ENCODE data around the gene LRRC25. TPM values are rescaled to one million over a fixed set of nuclear protein-coding genes. Genes with fewer than 3 reads are reported as not detected.

Gene LRRC25
- total and polyA plus RNA-seq, 2 experiments from 2014 or later, result 0.36 TPM; not detected in 1

GRCh38 chr19:18429717-18430416, 32.4 kb upstream of the LRRC25 start:
- no peak for TF ChIP-seq EZH2 (IDR thresholded peaks at IDR 0.05; ENCODE audit: borderline replicate concordance)
- TF ChIP-seq EZH2phosphoT487 (IDR thresholded peaks at IDR 0.05; ENCODE audit: low read depth, severe bottlenecking, unreplicated experiment), result no peak
- no peak for TF ChIP-seq CTCF (IDR thresholded peaks at IDR 0.05; ENCODE audit: poor library complexity)
- Histone ChIP-seq H3K4me2 (peak overlapping the region; percentile 78), H3K36me3 (replicated peaks; ENCODE audit: insufficient read depth, low read depth) (no peaks in the 10 kb centered on the region), H3K27ac (peak overlapping the region; percentile 88), H3K4me3 (peak overlapping the region; percentile 2), H3K4me1 (ENCODE audit: insufficient read depth) (peaks cover 42% of the 10 kb centered on the region), H3K27me3 (no peaks in the 10 kb centered on the region), H4K20me1 (ENCODE audit: insufficient read depth, poor library complexity, severe bottlenecking) (peaks cover 7% of the 10 kb centered on the region), H3K9me3 (ENCODE audit: low read depth) (no peaks in the 10 kb centered on the region), H3K9me2 (replicated peaks; ENCODE audit: insufficient read depth) (no peaks in the 10 kb centered on the region), H3K79me2 (peaks cover 39% of the 10 kb centered on the region), H2AFZ (no peak overlapping the region)
- WGBS (ENCODE audit: low lambda C conversion rate, missing lambda C conversion rate), result 48% methylated on average over 7 of the region's 13 CpGs
- no peak for DNase-seq (ENCODE audit: low spot score)

- 4% methylated on average over 50 of the region's 77 CpGs for WGBS (ENCODE audit: low lambda C conversion rate, missing lambda C conversion rate)
- H2AFZ ChIP-seq, result no peak overlapping the region
- no peaks in the 10 kb centered on the region for H3K27me3 ChIP-seq
- peak overlapping the region; percentile 28 for H3K4me3 ChIP-seq
- TF ChIP-seq EZH2 (IDR thresholded peaks at IDR 0.05; ENCODE audit: borderline replicate concordance), result no peak
- TF ChIP-seq EZH2phosphoT487 (IDR thresholded peaks at IDR 0.05; ENCODE audit: low read depth, severe bottlenecking, unreplicated experiment), result no peak
- TF ChIP-seq CTCF (IDR thresholded peaks at IDR 0.05; ENCODE audit: poor library complexity), result no peak
- no peaks in the 10 kb centered on the region for H3K9me2 ChIP-seq (replicated peaks; ENCODE audit: insufficient read depth)
- no peaks in the 10 kb centered on the region for H3K9me3 ChIP-seq (ENCODE audit: low read depth)
- DNase-seq (ENCODE audit: low spot score), result peak; percentile 93
- H3K4me1 ChIP-seq (ENCODE audit: insufficient read depth), result peaks cover 40% of the 10 kb centered on the region
- peak overlapping the region; percentile 88 for H3K27ac ChIP-seq
- no peaks in the 10 kb centered on the region for H3K36me3 ChIP-seq (replicated peaks; ENCODE audit: insufficient read depth, low read depth)
- peaks cover 11% of the 10 kb centered on the region for H4K20me1 ChIP-seq (ENCODE audit: insufficient read depth, poor library complexity, severe bottlenecking)
- peak overlapping the region; percentile 78 for H3K4me2 ChIP-seq
- peaks cover 43% of the 10 kb centered on the region for H3K79me2 ChIP-seq
Observed at GRCh38 chr19:18428787-18429674, 31.6 kb upstream of the LRRC25 start.

GRCh38 chr19:18428173-18428786, 30.9 kb upstream of the LRRC25 start:
- no peaks in the 10 kb centered on the region for H3K36me3 ChIP-seq (replicated peaks; ENCODE audit: insufficient read depth, low read depth)

More at GRCh38 chr19:18428173-18428786, 30.9 kb upstream of the LRRC25 start:
- peak overlapping the region; percentile 88 for H3K27ac ChIP-seq
- peaks cover 50% of the 10 kb centered on the region for H3K79me2 ChIP-seq
- no peak for DNase-seq (ENCODE audit: low spot score)
- WGBS (ENCODE audit: low lambda C conversion rate, missing lambda C conversion rate), result 64% methylated on average over 9 of the region's 17 CpGs
- H3K4me3 ChIP-seq, result no peak overlapping the region
- no peaks in the 10 kb centered on the region for H3K27me3 ChIP-seq
- TF ChIP-seq EZH2 (IDR thresholded peaks at IDR 0.05; ENCODE audit: borderline replicate concordance), result no peak
- no peak for TF ChIP-seq EZH2phosphoT487 (IDR thresholded peaks at IDR 0.05; ENCODE audit: low read depth, severe bottlenecking, unreplicated experiment)
- TF ChIP-seq CTCF (IDR thresholded peaks at IDR 0.05; ENCODE audit: poor library complexity), result no peak
- H4K20me1 ChIP-seq (ENCODE audit: insufficient read depth, poor library complexity, severe bottlenecking), result peaks cover 17% of the 10 kb centered on the region
- H3K4me1 ChIP-seq (ENCODE audit: insufficient read depth), result peaks cover 43% of the 10 kb centered on the region
- no peaks in the 10 kb centered on the region for H3K9me2 ChIP-seq (replicated peaks; ENCODE audit: insufficient read depth)
- peak overlapping the region; percentile 78 for H3K4me2 ChIP-seq
- H3K9me3 ChIP-seq (ENCODE audit: low read depth), result no peaks in the 10 kb centered on the region
- no peak overlapping the region for H2AFZ ChIP-seq
